HCT116 (cell line): ENCODE measurements around the gene ILDR1. TPM values are rescaled to one million over a fixed set of nuclear protein-coding genes. Genes with fewer than 3 reads are reported as not detected.

Source experiments
- ATAC-seq: fragments of 200-7000 bp; cut with Tn5 transposase; 2 replicates; pipeline ENCODE4 v1.9.1; 2020; ENCODE audit warnings: mild to moderate bottlenecking, moderate library complexity
- BruUV-seq: library from RNA; stranded (reverse); fragments of 400-500 nt; replicated peaks from 2 replicates; lab custom pipeline; 2021; lab: Mats Ljungman, UMichigan
- CTCF ChIA-PET: fragments of 300-600 bp; sonication (Branson Sonifier 250); formaldehyde crosslinking; loops from one replicate; lab custom pipeline; 2021; ENCODE audit warnings: antibody characterized with exemption; lab: Charles Lee
- POLR2A ChIA-PET: fragments of 300-600, 350-600 bp; sonication (Branson Sonifier 250); formaldehyde crosslinking; loops from one replicate; lab custom pipeline; 2021; ENCODE audit warnings: antibody characterized with exemption; lab: Charles Lee
- RAD21 ChIA-PET, 2 experiments: fragments of 300-600 bp; sonication (Branson Sonifier 250); formaldehyde crosslinking; loops; one replicate each; lab custom pipeline; 2023; ENCODE audit warnings: low total read pairs in 2 of 2; ENCODE audit not compliant: uncharacterized antibody in 2 of 2, unreplicated experiment in 2 of 2, low non-redundant PET in 1 of 2; lab: Charles Lee
- DNase-seq: peaks from one replicate; pipeline ENCODE4 v3.0.0-alpha.2; 2010; ENCODE audit warnings: low read depth, low spot score
- H2AFZ ChIP-seq: fragments of 200-600 bp; shearing (Covaris generic), sonication (generic); 2 replicates; pipeline ENCODE4 v1.6.1; 2017; ENCODE audit warnings: low read depth, mixed run types, mixed read lengths, antibody characterized with exemption, low read length; ENCODE audit not compliant: poor library complexity, severe bottlenecking
- H3K27ac ChIP-seq: 2 replicates; pipeline ENCODE4 v1.5.1; 2012; ENCODE audit warnings: low read depth, low read length
- H3K27me3 ChIP-seq: fragments of 200-600 bp; sonication (generic); 2 replicates; pipeline ENCODE4 v1.6.1; 2016; ENCODE audit warnings: mixed run types, low read length, mixed read lengths; ENCODE audit not compliant: insufficient read depth
- H3K36me3 ChIP-seq, 2 experiments: fragments of 200-500 bp in 1 of 2; fragments of 200-600 bp in 1 of 2; sonication (Bioruptor generic) in 1 of 2; sonication (generic) in 1 of 2; 2 replicates each; pipeline versions ENCODE4 v1.5.1 to v1.6.1; 2014 to 2016; ENCODE audit warnings: low read length in 2 of 2, inconsistent platforms in 1 of 2, mixed read lengths in 1 of 2, mixed run types in 1 of 2; ENCODE audit not compliant: insufficient read depth in 2 of 2, control insufficient read depth in 1 of 2
- H3K4me1 ChIP-seq, 2 experiments: fragments of 200-600 bp in 1 of 2; sonication (generic) in 1 of 2; 2 replicates each; pipeline versions ENCODE4 v1.5.1 to v1.6.1; 2012 to 2017; ENCODE audit warnings: low read length in 2 of 2, inconsistent platforms in 1 of 2, mild to moderate bottlenecking in 1 of 2, mixed read lengths in 1 of 2, mixed run types in 1 of 2, moderate library complexity in 1 of 2; ENCODE audit not compliant: insufficient read depth in 2 of 2, control insufficient read depth in 1 of 2
- H3K4me2 ChIP-seq: fragments of 200-600 bp; sonication (generic); 2 replicates; pipeline ENCODE4 v1.6.1; 2017; ENCODE audit warnings: mixed run types, low read length, mixed read lengths
- H3K4me3 ChIP-seq, 2 experiments: fragments of 200-600 bp in 1 of 2; sonication (generic) in 1 of 2; replicated peaks in 1 of 2; 2 replicates each; pipeline ENCODE4 v1.5.1; 2011 to 2016; ENCODE audit warnings: low read length in 2 of 2, control low read depth in 1 of 2, low read depth in 1 of 2, mild to moderate bottlenecking in 1 of 2, mixed read lengths in 1 of 2, mixed run types in 1 of 2
- H3K79me2 ChIP-seq: fragments of 200-600 bp; sonication (generic); 2 replicates; pipeline ENCODE4 v1.6.1; 2017; ENCODE audit warnings: mild to moderate bottlenecking, mixed run types, low read length, moderate library complexity, mixed read lengths; ENCODE audit not compliant: insufficient read depth
- H3K9ac ChIP-seq: fragments of 200-600 bp; sonication (generic); 2 replicates; pipeline ENCODE4 v1.6.1; 2016; ENCODE audit warnings: low read length, mixed read lengths
- H3K9me2 ChIP-seq: fragments of 200-600 bp; sonication (generic), shearing (Covaris generic); 2 replicates; pipeline ENCODE4 v1.6.1; 2017; ENCODE audit warnings: mixed run types, mild to moderate bottlenecking, moderate library complexity; ENCODE audit not compliant: insufficient read depth
- H3K9me3 ChIP-seq, 2 experiments: fragments of 200-500 bp in 1 of 2; fragments of 200-600 bp in 1 of 2; sonication (Bioruptor generic) in 1 of 2; sonication (generic) in 1 of 2; 2 replicates each; pipeline ENCODE4 v1.6.1; 2014 to 2017; ENCODE audit warnings: low read length in 2 of 2, mixed read lengths in 2 of 2, inconsistent platforms in 1 of 2, low read depth in 1 of 2, mild to moderate bottlenecking in 1 of 2, mixed run types in 1 of 2, moderate library complexity in 1 of 2; ENCODE audit not compliant: control insufficient read depth in 1 of 2, insufficient read depth in 1 of 2
- H4K20me1 ChIP-seq: fragments of 200-600 bp; sonication (generic), shearing (Covaris generic); 2 replicates; pipeline ENCODE4 v1.6.1; 2017; ENCODE audit warnings: mixed run types, mild to moderate bottlenecking, moderate library complexity; ENCODE audit not compliant: insufficient read depth
- ATF3 ChIP-seq: IDR thresholded peaks from 2 replicates; pipeline ENCODE4 v1.6.1; 2012
- CBX3 ChIP-seq: IDR thresholded peaks from 2 replicates; pipeline ENCODE4 v1.6.1; 2012; ENCODE audit warnings: low read depth
- EGR1 ChIP-seq: IDR thresholded peaks from 2 replicates; pipeline ENCODE4 v1.6.1; 2012; ENCODE audit warnings: low read depth
- ELF1 ChIP-seq: IDR thresholded peaks from 2 replicates; pipeline ENCODE4 v1.6.1; 2012; ENCODE audit warnings: low read depth, borderline replicate concordance
- EZH2 ChIP-seq: fragments of 200-600 bp; sonication (generic); IDR thresholded peaks from 2 replicates; pipeline ENCODE4 v1.6.1; 2017; ENCODE audit warnings: antibody characterized with exemption, mixed run types
- FOSL1 ChIP-seq: IDR thresholded peaks from 2 replicates; pipeline ENCODE4 v1.6.1; 2012; ENCODE audit warnings: low read depth
- JUND ChIP-seq: IDR thresholded peaks from 2 replicates; pipeline ENCODE4 v1.6.1; 2012
- MAX ChIP-seq: IDR thresholded peaks from 2 replicates; pipeline ENCODE4 v1.6.1; 2012
- POLR2A ChIP-seq: IDR thresholded peaks from 2 replicates; pipeline ENCODE4 v1.7.0; 2011; ENCODE audit warnings: borderline replicate concordance; ENCODE audit not compliant: insufficient read depth, insufficient read length; ENCODE audit errors: extremely low read depth
- REST ChIP-seq: IDR thresholded peaks from 2 replicates; pipeline ENCODE4 v1.6.1; 2012; ENCODE audit warnings: low read depth
- SIN3A ChIP-seq: IDR thresholded peaks from 2 replicates; pipeline ENCODE4 v1.6.1; 2012; ENCODE audit warnings: low read depth
- SP1 ChIP-seq: IDR thresholded peaks from 2 replicates; pipeline ENCODE4 v1.6.1; 2012; ENCODE audit warnings: low read depth
- SRF ChIP-seq: IDR thresholded peaks from 2 replicates; pipeline ENCODE4 v1.6.1; 2012; ENCODE audit warnings: low read depth
- TCF7L2 ChIP-seq: IDR thresholded peaks from 2 replicates; pipeline ENCODE4 v1.7.0; 2011; ENCODE audit warnings: borderline replicate concordance, inconsistent platforms; ENCODE audit not compliant: insufficient read depth, insufficient read length; ENCODE audit errors: extremely low read depth
- YY1 ChIP-seq: IDR thresholded peaks from 2 replicates; pipeline ENCODE4 v1.6.1; 2011; ENCODE audit warnings: low read length, low read depth, moderate library complexity, mild to moderate bottlenecking; ENCODE audit not compliant: insufficient replicate concordance; ENCODE audit errors: extremely low read depth
- ZBTB33 ChIP-seq: IDR thresholded peaks from 2 replicates; pipeline ENCODE4 v1.6.1; 2011; ENCODE audit warnings: mild to moderate bottlenecking, low read length, moderate library complexity; ENCODE audit not compliant: insufficient replicate concordance; ENCODE audit errors: extremely low read depth
- ZFX ChIP-seq: fragments of 450-650 bp; IDR thresholded peaks from 2 replicates; pipeline ENCODE4 v1.6.1; 2017
- intact Hi-C: fragments of 100-400 bp; cut with micrococcal nuclease; formaldehyde crosslinking; loops from 2 replicates; pipeline ENCODE4 v1.10.0; 2022
- total RNA-seq: library from RNA; stranded (reverse); gene quantifications from one replicate; pipeline ENCODE4 v1.2.1, GENCODE V29; 2021; ENCODE audit not compliant: unreplicated experiment

ILDR1 gene
- total RNA-seq, 1 experiment from 2014 or later: 2.9 TPM

- CTCF ChIA-PET: no interaction called here
- H3K4me1 ChIP-seq: no peaks in the 10 kb centered on the region
- RAD21 ChIA-PET: no interaction called here
Measured at GRCh38 chr3:121988146-121988545, 33.9 kb downstream of the ILDR1 start.

More at GRCh38 chr3:121988146-121988545, 33.9 kb downstream of the ILDR1 start:
- TF ChIP-seq CBX3 (no peak), ELF1 (no peak), MAX (no peak), FOSL1 (no peak), POLR2A (no peak), ZBTB33 (no peak), YY1 (no peak), EGR1 (no peak), SRF (no peak), TCF7L2 (no peak), SIN3A (no peak), EZH2 (no peak), SP1 (no peak), REST (no peak), ZFX (no peak), ATF3 (no peak), JUND (no peak)
- no peak for ATAC-seq
- no peak for DNase-seq
- H3K27ac ChIP-seq: no peak overlapping the region
- no peak overlapping the region for H3K4me2 ChIP-seq
- intact Hi-C loops: no loop called here
- no peak overlapping the region for H3K4me3 ChIP-seq
- H4K20me1 ChIP-seq: no peaks in the 10 kb centered on the region
- no peaks in the 10 kb centered on the region for H3K79me2 ChIP-seq
- POLR2A ChIA-PET: no interaction called here
- peaks cover 0 to 3% of the 10 kb centered on the region in 2 experiments; a peak in 2 of 4 replicates for H3K9me3 ChIP-seq
- H3K27me3 ChIP-seq: no peaks in the 10 kb centered on the region
- no peak overlapping the region for H2AFZ ChIP-seq
- no TSS peak for BruUV-seq
- H3K36me3 ChIP-seq: no peaks in the 10 kb centered on the region
- H3K9me2 ChIP-seq: no peaks in the 10 kb centered on the region
- H3K9ac ChIP-seq: no peak overlapping the region
